ENCODE measurements around the gene SEPHS2. TPM values are rescaled to one million over a fixed set of nuclear protein-coding genes. Genes with fewer than 3 reads are reported as not detected.

The SEPHS2 gene
- total RNA-seq, 4 donors from 2014 or later, result 21.6 to 36.1 (median 25.2) TPM

DNA sequence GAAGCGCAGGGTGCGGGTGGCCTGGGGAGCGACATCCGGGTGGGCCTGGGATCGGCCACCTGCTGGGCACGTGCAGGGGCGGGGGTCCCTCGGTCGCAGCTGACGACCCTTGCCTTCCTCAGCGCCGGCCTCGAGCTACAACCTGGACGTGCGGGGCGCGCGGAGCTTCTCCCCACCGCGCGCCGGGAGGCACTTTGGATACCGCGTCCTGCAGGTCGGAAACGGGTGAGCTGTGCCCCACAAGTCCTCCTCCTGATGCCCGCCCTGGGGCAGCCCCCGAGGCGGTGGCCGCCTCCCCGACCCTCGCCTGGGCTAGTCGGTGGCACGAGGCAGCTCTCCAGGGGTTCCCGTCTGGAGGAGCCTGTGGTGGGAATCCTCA, 28.4 kb upstream of the SEPHS2 start:
- Histone ChIP-seq H3K27ac (no peak overlapping the region), H3K9me3 (no peaks in the 10 kb centered on the region), H3K4me3 (peak overlapping the region in 1 of 2 donors; percentile 1), H3K4me1 (no peaks in the 10 kb centered on the region), H3K27me3 (peaks cover 58% of the 10 kb centered on the region), H3K36me3 (no peaks in the 10 kb centered on the region)
- TF ChIP-seq POLR2AphosphoS5 (IDR thresholded peaks at IDR 0.05) (no peak), POLR2A (IDR thresholded peaks at IDR 0.05) (no peak), EP300 (IDR thresholded peaks at IDR 0.05) (no peak), CTCF (IDR thresholded peaks at IDR 0.05) (no peak)
- no peak for ATAC-seq
- no CpG with 5 or more reads among the region's 35 CpGs for WGBS, 2 donors (ENCODE audit: low coverage in 1 of 2)

DNA sequence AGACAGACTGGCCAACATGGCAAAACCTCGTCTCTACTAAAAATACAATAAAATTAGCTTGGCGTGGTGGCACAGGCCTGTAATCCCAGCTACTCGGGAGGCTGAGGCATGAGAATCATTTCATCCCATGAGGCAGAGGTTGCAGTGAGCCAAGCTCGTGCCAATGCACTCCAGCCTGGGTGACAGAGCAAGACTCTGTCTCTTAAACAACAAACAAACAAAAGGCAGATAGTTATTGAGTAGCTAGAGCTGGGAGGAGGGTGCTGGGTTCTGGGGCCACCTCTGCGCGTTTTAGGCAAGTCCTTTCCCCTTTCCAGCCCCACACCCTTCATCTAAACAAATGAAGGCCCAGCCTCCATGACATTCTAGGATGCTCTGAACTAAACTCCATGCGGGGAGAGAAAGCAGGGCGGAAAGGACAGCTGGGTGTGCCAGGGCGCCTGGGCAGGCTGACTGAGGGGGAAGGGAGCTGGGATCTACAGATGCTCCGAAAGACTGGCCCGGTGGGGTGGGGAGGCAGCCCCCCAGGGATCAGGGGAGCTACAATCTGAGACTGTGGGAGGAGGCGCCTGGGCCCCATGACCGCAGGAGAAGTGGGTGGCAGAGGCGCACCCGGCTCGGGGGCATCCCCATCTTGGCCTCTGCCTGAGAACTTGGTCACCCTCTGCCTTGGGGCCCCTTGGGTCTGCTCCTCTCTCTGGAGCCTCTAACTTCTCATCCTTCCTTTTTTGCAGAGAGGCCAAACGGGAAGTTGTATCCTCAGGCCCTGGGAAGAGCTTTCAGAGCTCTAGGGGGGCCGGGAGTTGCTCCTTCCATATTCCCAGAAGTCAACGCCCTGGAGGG, 27.8 kb upstream of the SEPHS2 start:
- no peak for ATAC-seq
- no peak overlapping the region for H3K27ac ChIP-seq
- H3K27me3 ChIP-seq, result peaks cover 58% of the 10 kb centered on the region
- TF ChIP-seq POLR2A (IDR thresholded peaks at IDR 0.05) (no peak), EP300 (IDR thresholded peaks at IDR 0.05) (no peak), CTCF (IDR thresholded peaks at IDR 0.05) (no peak), POLR2AphosphoS5 (IDR thresholded peaks at IDR 0.05) (no peak)
- H3K4me1 ChIP-seq, result no peaks in the 10 kb centered on the region
- no peaks in the 10 kb centered on the region for H3K36me3 ChIP-seq
- H3K9me3 ChIP-seq, result no peaks in the 10 kb centered on the region
- WGBS, 2 donors (ENCODE audit: low coverage in 1 of 2), result 66 to 78% methylated on average over 6 of the region's 19 CpGs
- peak overlapping the region in 1 of 2 donors; percentile 4 for H3K4me3 ChIP-seq

GRCh38 chr16:30472328-30472942, 26.8 kb upstream of the SEPHS2 start, which contains the start of gene ITGAL:
TSS of gene ITGAL (plus strand) at chr16:30472742. CDS start at chr16:30472838, 96 bp downstream.
- H3K4me3 ChIP-seq, result peak within 1 kb of the TSS in 1 of 2 donors; percentile 4
- H3K36me3 ChIP-seq, result no peaks in the 10 kb centered on the region
- H3K27ac ChIP-seq, result no peak within 1 kb of the TSS
- 61 to 69% methylated on average over 3 to 8 of the region's 8 CpGs for WGBS, 2 donors (ENCODE audit: low coverage in 1 of 2)
- no peaks in the 10 kb centered on the region for H3K4me1 ChIP-seq
- H3K27me3 ChIP-seq, result peaks cover 52% of the 10 kb centered on the region
- H3K9me3 ChIP-seq, result no peaks in the 10 kb centered on the region
- ATAC-seq, result no peak
- TF ChIP-seq POLR2A (IDR thresholded peaks at IDR 0.05), result no peak
- TF ChIP-seq EP300 (IDR thresholded peaks at IDR 0.05), result no peak
- TF ChIP-seq POLR2AphosphoS5 (IDR thresholded peaks at IDR 0.05), result no peak
- TF ChIP-seq CTCF (IDR thresholded peaks at IDR 0.05), result no peak

- TF ChIP-seq POLR2A (IDR thresholded peaks at IDR 0.05), result no peak
- TF ChIP-seq EP300 (IDR thresholded peaks at IDR 0.05), result no peak
- TF ChIP-seq CTCF (IDR thresholded peaks at IDR 0.05), result no peak
- Histone ChIP-seq H3K36me3 (no peaks in the 10 kb centered on the region), H3K27ac (no peak overlapping the region), H3K4me1 (no peaks in the 10 kb centered on the region), H3K9me3 (no peaks in the 10 kb centered on the region), H3K27me3 (peaks cover 39% of the 10 kb centered on the region), H3K4me3 (no peak overlapping the region)
- no peak for ATAC-seq
- WGBS, 2 donors (ENCODE audit: low coverage in 1 of 2), result no CpG with 5 or more reads among the region's 8 CpGs
Measured at GRCh38 chr16:30470632-30470995, 24.9 kb upstream of the SEPHS2 start.

- no peak overlapping the region for H3K27ac ChIP-seq
- no peaks in the 10 kb centered on the region for H3K9me3 ChIP-seq
- no peak for ATAC-seq
- peaks cover 35% of the 10 kb centered on the region for H3K27me3 ChIP-seq
- no peak for TF ChIP-seq POLR2A (IDR thresholded peaks at IDR 0.05)
- TF ChIP-seq CTCF (IDR thresholded peaks at IDR 0.05), result no peak
- TF ChIP-seq EP300 (IDR thresholded peaks at IDR 0.05), result no peak
- TF ChIP-seq POLR2AphosphoS5 (IDR thresholded peaks at IDR 0.05), result no peak
- no peak overlapping the region for H3K4me3 ChIP-seq
- 48 to 75% methylated on average over 3 of the region's 3 CpGs for WGBS, 2 donors (ENCODE audit: low coverage in 1 of 2)
- H3K4me1 ChIP-seq, result no peaks in the 10 kb centered on the region
- H3K36me3 ChIP-seq, result no peaks in the 10 kb centered on the region
Measured at GRCh38 chr16:30470170-30470512, 24.5 kb upstream of the SEPHS2 start.

Measured in gastroesophageal sphincter (tissue), 4 donors.